WERI-Rb-1 (cell line): Measurements from ENCODE around the gene ADARB2.

Experiments used
- DNase-seq: peaks from one replicate; pipeline ENCODE4 v3.0.0-alpha.2; 2020
- H3K27ac ChIP-seq: fragments of 250-450 bp; sonication (Bioruptor Pico); 2 replicates; pipeline ENCODE4 v1.5.1; 2020; ENCODE audit warnings: mild to moderate bottlenecking, moderate library complexity
- H3K27me3 ChIP-seq: fragments of 250-450 bp; sonication (Bioruptor Pico); 2 replicates; pipeline ENCODE4 v1.5.1; 2021; ENCODE audit warnings: mild to moderate bottlenecking, low read depth, moderate library complexity; ENCODE audit not compliant: insufficient read depth, severe bottlenecking
- H3K36me3 ChIP-seq: fragments of 250-450 bp; sonication (Bioruptor Pico); 2 replicates; pipeline ENCODE4 v1.5.1; 2020; ENCODE audit warnings: mild to moderate bottlenecking, moderate library complexity
- H3K4me3 ChIP-seq: 2 replicates; pipeline ENCODE4 v1.5.1; 2011; ENCODE audit warnings: low read depth, mild to moderate bottlenecking, control low read depth, low read length
- H3K9me3 ChIP-seq: fragments of 250-450 bp; sonication (Bioruptor Pico); 2 replicates; pipeline ENCODE4 v1.5.1; 2021; ENCODE audit warnings: mild to moderate bottlenecking, moderate library complexity; ENCODE audit not compliant: severe bottlenecking
- CTCF ChIP-seq: IDR thresholded peaks from 2 replicates; pipeline ENCODE4 v1.5.1; 2011; ENCODE audit warnings: low read depth, mild to moderate bottlenecking, control low read depth, inconsistent platforms, low read length

The ADARB2 gene

GRCh38 chr10:1214071-1214675 lies 523.2 kb downstream of the ADARB2 start:
- no peak for TF ChIP-seq CTCF
- H3K27me3 ChIP-seq: peaks cover 8% of the 10 kb centered on the region

DNA sequence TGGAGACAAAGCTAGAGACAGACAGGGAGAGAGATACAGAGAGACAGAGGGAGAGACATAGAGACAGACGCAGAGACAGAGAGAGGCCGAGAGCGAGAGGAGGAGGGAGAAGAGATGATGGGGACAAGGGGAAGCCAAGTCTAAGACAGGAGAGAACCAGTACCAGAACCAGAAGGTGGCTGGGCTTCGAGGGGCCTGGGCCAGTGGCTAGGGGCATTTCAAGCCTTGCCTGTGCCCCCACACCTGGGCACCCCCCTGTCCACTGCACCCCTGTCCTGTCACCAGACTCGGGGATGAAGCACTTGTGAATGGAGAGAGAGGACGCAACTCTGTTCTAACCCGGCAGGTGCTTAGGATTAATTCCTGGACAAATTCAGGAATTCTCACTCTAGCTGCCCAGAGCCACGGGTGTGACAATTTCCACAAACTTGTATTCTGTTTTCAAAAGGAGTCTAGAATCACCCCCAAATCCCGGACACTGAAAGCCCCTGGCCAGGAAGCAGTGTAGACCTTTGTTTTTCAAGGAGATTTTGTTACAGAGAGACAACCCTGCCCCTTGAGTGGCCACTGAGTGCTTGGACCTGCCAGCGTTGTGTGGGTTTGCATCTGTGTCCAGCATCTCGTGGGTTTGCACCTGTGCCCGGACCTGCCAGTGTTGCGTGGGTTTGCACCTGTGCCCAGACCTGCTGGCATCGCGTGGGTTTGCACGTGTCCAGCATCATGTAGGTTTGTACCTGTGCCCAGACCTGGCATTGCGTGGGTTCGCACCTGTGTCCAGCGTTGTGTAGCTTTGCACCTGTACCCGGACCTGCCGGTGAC lies 523.9 kb downstream of the ADARB2 start:
- Histone ChIP-seq H3K27me3 (peaks cover 8% of the 10 kb centered on the region), H3K36me3 (no peaks in the 10 kb centered on the region), H3K27ac (no peak overlapping the region), H3K9me3 (no peaks in the 10 kb centered on the region), H3K4me3 (no peak overlapping the region)
- DNase-seq: no peak
- no peak for TF ChIP-seq CTCF

More at GRCh38 chr10:1214071-1214675, 523.2 kb downstream of the ADARB2 start:
- Histone ChIP-seq H3K27ac (no peak overlapping the region), H3K9me3 (no peaks in the 10 kb centered on the region), H3K36me3 (no peaks in the 10 kb centered on the region), H3K4me3 (no peak overlapping the region)
- DNase-seq: no peak

DNA sequence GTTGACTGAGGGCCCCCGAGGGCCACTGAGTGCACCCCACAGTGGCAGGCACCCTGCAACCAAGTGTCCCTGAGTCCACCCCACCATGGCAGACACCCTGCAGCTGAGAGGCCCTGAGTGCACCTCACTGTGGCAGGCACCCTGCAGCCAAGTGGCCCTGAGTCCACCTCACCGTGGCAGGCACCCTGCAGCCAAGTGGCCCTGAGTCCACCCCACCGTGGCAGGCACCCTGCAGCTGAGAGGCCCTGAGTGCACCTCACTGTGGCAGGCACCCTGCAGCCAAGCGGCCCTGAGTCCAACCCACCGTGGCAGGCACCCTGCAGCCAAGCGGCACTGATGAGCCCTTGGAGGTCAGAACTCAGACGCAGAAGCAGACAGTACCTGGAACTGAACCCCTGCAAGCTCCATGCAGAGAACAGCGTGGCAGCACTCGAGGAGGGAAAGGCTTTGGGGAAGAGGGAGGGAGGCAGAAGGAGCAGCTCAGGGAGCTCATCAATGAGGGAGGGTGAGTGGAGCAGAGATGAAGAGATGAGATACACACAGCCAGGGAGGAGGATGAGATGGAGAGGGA lies 524.7 kb downstream of the ADARB2 start:
- no peak for DNase-seq
- H3K4me3 ChIP-seq: no peak overlapping the region
- TF ChIP-seq CTCF: no peak
- H3K36me3 ChIP-seq: no peaks in the 10 kb centered on the region
- peaks cover 12% of the 10 kb centered on the region for H3K27me3 ChIP-seq
- H3K9me3 ChIP-seq: no peaks in the 10 kb centered on the region
- H3K27ac ChIP-seq: no peak overlapping the region

DNA sequence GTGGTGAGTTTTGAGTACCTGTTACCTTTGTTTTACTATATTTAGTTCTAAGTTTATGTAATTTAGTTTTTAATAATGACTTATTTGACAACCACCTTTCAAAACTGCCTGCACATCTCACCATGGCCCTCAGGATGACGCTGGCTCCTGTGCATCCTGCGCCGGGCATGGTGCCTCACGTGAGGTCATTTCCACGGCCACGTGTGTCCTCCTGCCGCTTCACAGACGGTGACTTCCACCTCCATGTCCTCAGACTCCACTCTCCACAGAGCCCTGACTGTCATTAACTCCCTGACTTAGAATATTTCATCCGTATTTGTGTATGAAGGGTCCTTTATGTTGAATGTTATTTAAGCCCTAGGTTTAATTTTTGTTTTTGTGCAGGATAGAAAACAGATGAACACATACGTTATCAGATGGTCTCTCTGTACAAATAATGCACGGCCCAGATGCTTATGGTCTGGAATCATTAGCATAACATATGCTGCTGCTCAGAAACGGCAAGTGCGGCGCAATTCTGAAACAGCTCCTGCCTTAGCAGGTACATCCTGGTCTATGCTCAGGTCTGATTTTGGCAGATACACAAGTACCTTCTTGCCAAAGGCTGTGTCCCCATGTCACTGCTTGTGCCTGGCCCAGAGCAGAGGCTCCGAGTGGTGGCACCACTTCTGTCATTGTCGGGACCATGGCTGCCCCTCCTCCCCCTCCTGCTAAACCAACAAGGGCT lies 525.3 kb downstream of the ADARB2 start:
- TF ChIP-seq CTCF: no peak
- Histone ChIP-seq H3K4me3 (no peak overlapping the region), H3K36me3 (no peaks in the 10 kb centered on the region), H3K27me3 (peaks cover 14% of the 10 kb centered on the region), H3K9me3 (no peaks in the 10 kb centered on the region), H3K27ac (no peak overlapping the region)
- DNase-seq: no peak

GRCh38 chr10:1210667-1211066 lies 526.7 kb downstream of the ADARB2 start:
- DNase-seq: no peak
- no peak overlapping the region for H3K27ac ChIP-seq
- TF ChIP-seq CTCF: no peak
- no peak overlapping the region for H3K4me3 ChIP-seq
- peaks cover 11% of the 10 kb centered on the region for H3K27me3 ChIP-seq
- H3K9me3 ChIP-seq: no peaks in the 10 kb centered on the region
- no peaks in the 10 kb centered on the region for H3K36me3 ChIP-seq
